H1 (cell line): Measurements from ENCODE around the gene NOLC1. TPM values are rescaled to one million over a fixed set of nuclear protein-coding genes. Genes with fewer than 3 reads are reported as not detected.
A peak's percentile ranks its signal among the peaks of the same experiment; 100 is the strongest.

Experiments
- CTCF ChIA-PET: fragments of 300-600 bp; sonication (Branson Sonifier 250); formaldehyde crosslinking; loops from one replicate; lab custom pipeline; 2021; ENCODE audit not compliant: partially characterized antibody; lab: Charles Lee
- POLR2A ChIA-PET: fragments of 300-600 bp; sonication (Branson Sonifier 250); formaldehyde crosslinking; loops from one replicate; lab custom pipeline; 2021; ENCODE audit warnings: inconsistent platforms; ENCODE audit not compliant: partially characterized antibody; lab: Charles Lee
- DNase-seq, 2 experiments: peaks; one replicate each; pipeline versions ENCODE4 v3.0.0 to v3.0.0-alpha.2; 2010 to 2022; ENCODE audit warnings: low spot score in 2 of 2, low read depth in 1 of 2, mixed read lengths in 1 of 2
- FAIRE-seq: peaks from 2 replicates; lab custom pipeline; 2011; peaks lifted over from hg19 to GRCh38; lab: Jason Lieb, UNC
- H2AFZ ChIP-seq: 2 replicates; pipeline ENCODE4 v1.8.1; 2012; ENCODE audit warnings: low read length, inconsistent platforms
- H2AK5ac ChIP-seq: 2 replicates; pipeline ENCODE4 v1.6.1; 2013; ENCODE audit warnings: low read depth, low read length
- H2BK120ac ChIP-seq: replicated peaks from 2 replicates; pipeline ENCODE3; 2013; ENCODE audit warnings: low read depth, low read length, inconsistent platforms
- H2BK12ac ChIP-seq: 2 replicates; pipeline ENCODE4 v1.6.1; 2013; ENCODE audit warnings: low read depth, low read length
- H2BK15ac ChIP-seq: 2 replicates; pipeline ENCODE4 v1.6.1; 2013; ENCODE audit warnings: low read length
- H2BK20ac ChIP-seq: 2 replicates; pipeline ENCODE4 v1.6.1; 2013; ENCODE audit warnings: low read length
- H2BK5ac ChIP-seq: 2 replicates; pipeline ENCODE4 v1.6.1; 2013; ENCODE audit warnings: low read depth, low read length
- H3K14ac ChIP-seq: 2 replicates; pipeline ENCODE4 v1.6.1; 2013; ENCODE audit warnings: inconsistent platforms; ENCODE audit not compliant: insufficient read length
- H3K18ac ChIP-seq: 2 replicates; pipeline ENCODE4 v1.6.1; 2013; ENCODE audit warnings: low read length; ENCODE audit errors: extremely low read depth
- H3K23ac ChIP-seq: 2 replicates; pipeline ENCODE4 v1.6.1; 2013; ENCODE audit warnings: inconsistent platforms; ENCODE audit not compliant: insufficient read length
- H3K23me2 ChIP-seq: 2 replicates; pipeline ENCODE4 v1.6.1; 2013; ENCODE audit warnings: low read depth, low read length
- H3K27ac ChIP-seq: 2 replicates; pipeline ENCODE4 v1.6.1; 2011; ENCODE audit warnings: low read depth, low read length, inconsistent platforms
- H3K27me3 ChIP-seq, 4 experiments: replicated peaks in 1 of 4; 1 replicate in 1 of 4; 2 replicates in 3 of 4; pipeline versions ENCODE4 v1.6.1 to v1.8.1; 2011 to 2013; ENCODE audit warnings: low read length in 3 of 4, mild to moderate bottlenecking in 3 of 4, inconsistent platforms in 2 of 4, mixed read lengths in 2 of 4, moderate library complexity in 1 of 4; ENCODE audit not compliant: control insufficient read depth in 3 of 4, insufficient read depth in 3 of 4; ENCODE audit errors: extremely low read depth in 1 of 4
- H3K36me3 ChIP-seq, 4 experiments: 2 replicates each; pipeline versions ENCODE4 v1.6.1 to v1.8.1; 2011 to 2013; ENCODE audit warnings: mild to moderate bottlenecking in 4 of 4, low read length in 3 of 4, moderate library complexity in 2 of 4, control low read depth in 1 of 4, inconsistent platforms in 1 of 4; ENCODE audit not compliant: insufficient read depth in 4 of 4, control insufficient read depth in 2 of 4
- H3K4ac ChIP-seq: replicated peaks from 2 replicates; pipeline ENCODE3; 2013; ENCODE audit warnings: low read length, low read depth, mixed read lengths, inconsistent platforms; ENCODE audit not compliant: insufficient read length
- H3K4me1 ChIP-seq, 4 experiments: replicated peaks in 1 of 4; 1 replicate in 1 of 4; 2 replicates in 3 of 4; pipeline versions ENCODE4 v1.6.1 to v1.8.1; 2011 to 2013; ENCODE audit warnings: low read length in 3 of 4, inconsistent platforms in 2 of 4, mixed read lengths in 1 of 4; ENCODE audit not compliant: insufficient read depth in 4 of 4, control insufficient read depth in 3 of 4
- H3K4me2 ChIP-seq, 2 experiments: 2 replicates each; pipeline versions ENCODE4 v1.6.1 to v1.8.1; 2011 to 2013; ENCODE audit warnings: low read depth in 2 of 2, low read length in 2 of 2, control low read depth in 1 of 2, inconsistent platforms in 1 of 2, mild to moderate bottlenecking in 1 of 2; ENCODE audit not compliant: insufficient read depth in 1 of 2
- H3K4me3 ChIP-seq, 4 experiments: fragments of 200-600, 300-600 bp in 1 of 4; sonication (generic), shearing (Covaris generic), sonication (Bioruptor Twin) in 1 of 4; 2 replicates each; pipeline versions ENCODE4 v1.5.1 to v1.8.1; 2011 to 2016; ENCODE audit warnings: low read length in 4 of 4, low read depth in 3 of 4, control low read depth in 2 of 4, inconsistent platforms in 2 of 4, mild to moderate bottlenecking in 2 of 4, mixed read lengths in 1 of 4, moderate library complexity in 1 of 4; ENCODE audit not compliant: insufficient read depth in 2 of 4; ENCODE audit errors: extremely low read depth in 1 of 4
- H3K56ac ChIP-seq: replicated peaks from 2 replicates; pipeline ENCODE3; 2013; ENCODE audit warnings: low read depth, mild to moderate bottlenecking, mixed read lengths, low read length, inconsistent platforms; ENCODE audit not compliant: insufficient read length
- H3K79me1 ChIP-seq: 2 replicates; pipeline ENCODE4 v1.6.1; 2013; ENCODE audit warnings: low read depth, low read length, control low read depth
- H3K79me2 ChIP-seq, 2 experiments: 2 replicates each; pipeline versions ENCODE4 v1.6.1 to v1.8.1; 2012 to 2013; ENCODE audit warnings: low read length in 2 of 2, mild to moderate bottlenecking in 2 of 2, inconsistent platforms in 1 of 2; ENCODE audit not compliant: insufficient read depth in 2 of 2, control insufficient read depth in 1 of 2
- H3K9ac ChIP-seq, 4 experiments: replicated peaks in 1 of 4; 1 replicate in 1 of 4; 2 replicates in 3 of 4; pipeline versions ENCODE4 v1.6.1 to v1.8.1; 2011 to 2013; ENCODE audit warnings: low read depth in 3 of 4, low read length in 3 of 4, control low read depth in 2 of 4, mild to moderate bottlenecking in 2 of 4, moderate library complexity in 2 of 4, inconsistent platforms in 1 of 4; ENCODE audit errors: extremely low read depth in 1 of 4
- H3K9me3 ChIP-seq, 2 experiments: 2 replicates each; pipeline versions ENCODE4 v1.6.1 to v1.8.1; 2012 to 2013; ENCODE audit warnings: mild to moderate bottlenecking in 2 of 2, moderate library complexity in 2 of 2, control low read depth in 1 of 2, inconsistent platforms in 1 of 2, low read depth in 1 of 2, low read length in 1 of 2, mixed read lengths in 1 of 2; ENCODE audit not compliant: insufficient read depth in 2 of 2
- H4K20me1 ChIP-seq, 2 experiments: replicated peaks in 1 of 2; 2 replicates each; pipeline versions ENCODE3 to v1.8.1; 2011 to 2013; ENCODE audit warnings: inconsistent platforms in 2 of 2, low read length in 2 of 2, mild to moderate bottlenecking in 1 of 2; ENCODE audit not compliant: insufficient read depth in 2 of 2, control insufficient read depth in 1 of 2
- H4K5ac ChIP-seq: 2 replicates; pipeline ENCODE4 v1.6.1; 2013; ENCODE audit warnings: low read length, low read depth, mixed read lengths, inconsistent platforms; ENCODE audit not compliant: insufficient read length
- H4K8ac ChIP-seq: 2 replicates; pipeline ENCODE4 v1.8.0; 2013; ENCODE audit warnings: mild to moderate bottlenecking, moderate library complexity, low read length, inconsistent platforms; ENCODE audit not compliant: insufficient read depth; ENCODE audit errors: extremely low read depth
- H4K91ac ChIP-seq: replicated peaks from 2 replicates; pipeline ENCODE3; 2013; ENCODE audit warnings: low read length, mixed read lengths, inconsistent platforms; ENCODE audit not compliant: insufficient read length
- EP300 ChIP-seq, 2 experiments: IDR thresholded peaks; 1 replicate in 1 of 2; 2 replicates in 1 of 2; pipeline ENCODE4 v1.6.1; 2011 to 2012; ENCODE audit warnings: low read depth in 2 of 2, low read length in 2 of 2, mild to moderate bottlenecking in 2 of 2, borderline replicate concordance in 1 of 2, inconsistent platforms in 1 of 2, moderate library complexity in 1 of 2
- JUND ChIP-seq: IDR thresholded peaks from 2 replicates; pipeline ENCODE4 v1.6.1; 2011; ENCODE audit warnings: mild to moderate bottlenecking, improper control_type of control experiment, low read length
- NRF1 ChIP-seq: IDR thresholded peaks from 2 replicates; pipeline ENCODE4 v1.6.1; 2011; ENCODE audit warnings: mild to moderate bottlenecking, low read depth, low read length, improper control_type of control experiment
- RBBP5 ChIP-seq: IDR thresholded peaks from 2 replicates; pipeline ENCODE4 v1.7.1; 2012; ENCODE audit warnings: low read depth, mild to moderate bottlenecking, inconsistent platforms, low read length, moderate library complexity, borderline replicate concordance
- SAP30 ChIP-seq: fragments of 300-600 bp; sonication (generic); IDR thresholded peaks from 2 replicates; pipeline ENCODE4 v1.7.1; 2012; ENCODE audit warnings: low read length, moderate library complexity, mild to moderate bottlenecking, inconsistent platforms; ENCODE audit not compliant: insufficient read depth, insufficient replicate concordance
- SIN3A ChIP-seq, 2 experiments: IDR thresholded peaks in 1 of 2; conservative IDR thresholded peaks in 1 of 2; 2 replicates each; pipeline ENCODE4 v1.6.1; 2011 to 2012; ENCODE audit warnings: low read length in 2 of 2, improper control_type of control experiment in 1 of 2, low read depth in 1 of 2, mild to moderate bottlenecking in 1 of 2
- SP1 ChIP-seq: IDR thresholded peaks from 2 replicates; pipeline ENCODE4 v1.6.1; 2011; ENCODE audit warnings: low read depth, low read length
- TAF7 ChIP-seq: optimal IDR thresholded peaks from 2 replicates; pipeline ENCODE3; 2011; ENCODE audit warnings: low read depth, mild to moderate bottlenecking, inconsistent platforms, low read length, moderate library complexity, borderline replicate concordance
- WGBS, 2 experiments: shearing (Covaris generic) in 1 of 2; methylation state at CpG; one replicate each; pipeline versions ENCODE4 v1.1.6 to v1.1.7; 2013 to 2015; ENCODE audit warnings: low lambda C conversion rate in 2 of 2, mixed read lengths in 2 of 2, inconsistent platforms in 1 of 2, low coverage in 1 of 2, missing lambda C conversion rate in 1 of 2; ENCODE audit not compliant: insufficient replicate concordance in 2 of 2, insufficient coverage in 1 of 2, insufficient read length in 1 of 2; ENCODE audit errors: extremely low coverage in 1 of 2, missing lambda C conversion rate in 1 of 2; 5-methylcytosine and 5-hydroxymethylcytosine counted together
- polyA plus RNA-seq, 7 experiments: library from polyadenylated mRNA; depleted of rRNA in 3 of 7; stranded (reverse) in 5 of 7; unstranded in 2 of 7; fragments of >200 nt in 5 of 7; fragments of 200-250 nt in 2 of 7; gene quantifications; 1 replicate in 5 of 7; 2 replicates in 1 of 7; 4 replicates in 1 of 7; pipeline versions ENCODE4 v1.2.1 to v1.2.3, GENCODE V29; 2011 to 2013; ENCODE audit warnings: missing spikeins in 2 of 7, mixed read lengths in 2 of 7
- total RNA-seq: library from RNA; stranded (reverse); fragmentation: NEBNext Ultra II Directional; extraction: Animal tissue kit (Norgen Biotek cat#: 25700); gene quantifications from 2 replicates; pipeline ENCODE4 v1.2.1, GENCODE V29; 2021
- TF ChIP-seq, protein P1 (sequence below): IDR thresholded peaks from 2 replicates; pipeline ENCODE4 v1.6.1; 2012; ENCODE audit warnings: inconsistent platforms

Gene NOLC1
- total and polyA plus RNA-seq, 2 of the 8 experiments (the other 6 are each of a cell fraction or from before 2014, with no cell fraction given) = 86.3 to 191 TPM

GRCh38 chr10:102120142-102120990 lies 31.8 kb upstream of the NOLC1 start, which contains the start of gene LDB1:
Gene LDB1 (minus strand): TSS chr10:102120368. CDS start chr10:102120110, 258 bp downstream.
- Histone ChIP-seq H3K18ac (peak within 1 kb of the TSS; percentile 90), H3K36me3 (no peaks in the 10 kb centered on the region), H2BK5ac (peak within 1 kb of the TSS; percentile 98), H4K20me1 (peaks cover 0 to 3% of the 10 kb centered on the region in 2 experiments), H3K4ac (peak within 1 kb of the TSS; percentile 44), H4K91ac (peak within 1 kb of the TSS; percentile 99), H3K27me3 (no peaks in the 10 kb centered on the region), H3K4me1 (peaks cover 22 to 49% (median 31%) of the 10 kb centered on the region in 4 experiments), H4K5ac (peak within 1 kb of the TSS; percentile 84), H3K23me2 (peaks cover 21% of the 10 kb centered on the region), H3K4me2 (peak within 1 kb of the TSS; percentile 65 to 94), H3K79me2 (peaks cover 8 to 41% of the 10 kb centered on the region in 2 experiments), H2BK15ac (peak within 1 kb of the TSS; percentile 68; the same call in 1 of the 2 replicates), H4K8ac (peak within 1 kb of the TSS; percentile 86), H2BK120ac (peak within 1 kb of the TSS; percentile 30), H3K14ac (no peak within 1 kb of the TSS), H2BK12ac (peak within 1 kb of the TSS; percentile 94), H2AK5ac (peak within 1 kb of the TSS; percentile 78), H3K27ac (peak within 1 kb of the TSS; percentile 88), H3K4me3 (peak within 1 kb of the TSS; percentile 80 to 93 (median 84)), H3K79me1 (peaks cover 3% of the 10 kb centered on the region; the same call in 1 of the 2 replicates), H3K9me3 (no peaks in the 10 kb centered on the region), H2BK20ac (peak within 1 kb of the TSS; percentile 36; the same call in 1 of the 2 replicates), H2AFZ (no peak within 1 kb of the TSS), H3K56ac (peak within 1 kb of the TSS; percentile 92), H3K23ac (no peak within 1 kb of the TSS), H3K9ac (peak within 1 kb of the TSS; percentile 73 to 84 (median 76))
- peak in 1 of 2 experiments; percentile 85 for DNase-seq
- FAIRE-seq = no peak
- POLR2A ChIA-PET = interaction anchor here (0.8 to 4.0 kb wide), 6 partner anchors 11 to 341 kb away, joined by 3 to 37 read pairs (median 6); partner anchors contain the start of genes NOLC1 and PPRC1
- CTCF ChIA-PET = interaction anchor here (2.0 kb wide), 1 partner anchor 18 kb away, joined by 10 read pairs; no protein-coding TSS in a partner anchor
- 1% methylated on average over 66 of the region's 104 CpGs; no CpG with 5 or more reads in 1 of the 2 experiments for WGBS, 2 experiments
- TF ChIP-seq SP1 = no peak
- peak in 1 of 2 experiments; percentile 47; a peak in 1 of 4 replicates for TF ChIP-seq SIN3A (conservative IDR thresholded peaks at IDR 0.05 in 1 of 2, IDR thresholded peaks at IDR 0.05 in 1 of 2; ENCODE audit: low read depth in 1 of 2, low read length in 2 of 2)
- no peak for TF ChIP-seq NRF1
- TF ChIP-seq JUND = no peak
- TF ChIP-seq TAF7 = peak; percentile 62
- TF ChIP-seq EP300 (IDR thresholded peaks at IDR 0.05; ENCODE audit: borderline replicate concordance in 1 of 2, low read depth in 2 of 2, low read length in 2 of 2) = peak in 1 of 2 experiments; percentile 31; a peak in 1 of 3 replicates
- peak; percentile 50; the same call in 1 of the 2 replicates for TF ChIP-seq RBBP5
- TF ChIP-seq, protein P1, sequence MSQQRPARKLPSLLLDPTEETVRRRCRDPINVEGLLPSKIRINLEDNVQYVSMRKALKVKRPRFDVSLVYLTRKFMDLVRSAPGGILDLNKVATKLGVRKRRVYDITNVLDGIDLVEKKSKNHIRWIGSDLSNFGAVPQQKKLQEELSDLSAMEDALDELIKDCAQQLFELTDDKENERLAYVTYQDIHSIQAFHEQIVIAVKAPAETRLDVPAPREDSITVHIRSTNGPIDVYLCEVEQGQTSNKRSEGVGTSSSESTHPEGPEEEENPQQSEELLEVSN = no peak
- TF ChIP-seq SAP30 = no peak
